Liver (tissue), 9 donors: Measurements from ENCODE around the gene TNFRSF21. TPM values are rescaled to one million over a fixed set of nuclear protein-coding genes. Genes with fewer than 3 reads are reported as not detected.
"Not testable (repeated sequence)": the region's sequence is repeated elsewhere in the genome, so short reads cannot be mapped to it uniquely, and the experiment has no call there.

Experiments used
- DNase-seq: peaks from one replicate; pipeline ENCODE4 v3.0.0-alpha.2; 2017; ENCODE audit warnings: low spot score
- H3K27ac ChIP-seq, 2 donors: one replicate each; pipeline ENCODE4 v1.7.0; 2013; ENCODE audit warnings: inconsistent platforms in 2 of 2, low read length in 2 of 2, control low read depth in 1 of 2, low read depth in 1 of 2, mild to moderate bottlenecking in 1 of 2
- H3K27me3 ChIP-seq, 4 donors: one replicate each; pipeline versions ENCODE4 v1.6.1 to v1.7.0; 2013; ENCODE audit warnings: low read length in 3 of 4, inconsistent platforms in 1 of 4, mild to moderate bottlenecking in 1 of 4, moderate library complexity in 1 of 4; ENCODE audit not compliant: control insufficient read depth in 4 of 4, insufficient read depth in 4 of 4
- H3K36me3 ChIP-seq, 4 donors: one replicate each; pipeline versions ENCODE4 v1.6.1 to v1.7.0; 2013; ENCODE audit warnings: low read length in 3 of 4, mild to moderate bottlenecking in 3 of 4, low read depth in 1 of 4, moderate library complexity in 1 of 4; ENCODE audit not compliant: control insufficient read depth in 4 of 4, insufficient read depth in 3 of 4
- H3K4me1 ChIP-seq, 4 donors: one replicate each; pipeline versions ENCODE4 v1.6.1 to v1.7.0; 2013; ENCODE audit warnings: low read length in 3 of 4, mild to moderate bottlenecking in 3 of 4, moderate library complexity in 1 of 4; ENCODE audit not compliant: control insufficient read depth in 4 of 4, insufficient read depth in 4 of 4
- H3K4me3 ChIP-seq, 3 donors: one replicate each; pipeline versions ENCODE4 v1.6.1 to v1.7.0; 2013; ENCODE audit warnings: low read length in 3 of 3, control low read depth in 1 of 3, low read depth in 1 of 3, mild to moderate bottlenecking in 1 of 3
- H3K9ac ChIP-seq, 2 donors: one replicate each; pipeline ENCODE4 v1.7.0; 2013; ENCODE audit warnings: low read length in 2 of 2, mild to moderate bottlenecking in 2 of 2, moderate library complexity in 2 of 2, control low read depth in 1 of 2, low read depth in 1 of 2
- H3K9me3 ChIP-seq, 4 donors: one replicate each; pipeline versions ENCODE4 v1.6.1 to v1.7.0; 2013; ENCODE audit warnings: low read length in 3 of 4; ENCODE audit not compliant: control insufficient read depth in 4 of 4
- ATF3 ChIP-seq: IDR thresholded peaks from 2 replicates; pipeline ENCODE4 v1.6.1; 2016; ENCODE audit warnings: antibody characterized with exemption
- EGR1 ChIP-seq, 2 donors: IDR thresholded peaks; 2 replicates each; pipeline ENCODE4 v1.6.1; 2016 to 2018; ENCODE audit warnings: antibody characterized with exemption in 2 of 2, low read depth in 2 of 2
- FOXA1 ChIP-seq: IDR thresholded peaks from 2 replicates; pipeline ENCODE4 v1.6.1; 2016; ENCODE audit warnings: antibody characterized with exemption
- FOXA2 ChIP-seq: IDR thresholded peaks from 2 replicates; pipeline ENCODE4 v1.6.1; 2016; ENCODE audit warnings: antibody characterized with exemption
- GABPA ChIP-seq, 2 donors: IDR thresholded peaks in 1 of 2; conservative IDR thresholded peaks in 1 of 2; 2 replicates each; pipeline ENCODE4 v1.6.1; 2016; ENCODE audit warnings: antibody characterized with exemption in 2 of 2, mild to moderate bottlenecking in 1 of 2, moderate library complexity in 1 of 2
- HNF4A ChIP-seq, 2 donors: conservative IDR thresholded peaks; 2 replicates each; pipeline ENCODE4 v1.6.1; 2016; ENCODE audit warnings: antibody characterized with exemption in 2 of 2, mild to moderate bottlenecking in 2 of 2
- HNF4G ChIP-seq: IDR thresholded peaks from 2 replicates; pipeline ENCODE4 v1.6.1; 2016; ENCODE audit warnings: antibody characterized with exemption
- JUND ChIP-seq, 2 donors: IDR thresholded peaks; 2 replicates each; pipeline ENCODE4 v1.6.1; 2016; ENCODE audit warnings: antibody characterized with exemption in 2 of 2
- MAX ChIP-seq: IDR thresholded peaks from 2 replicates; pipeline ENCODE4 v1.6.1; 2016; ENCODE audit warnings: antibody characterized with exemption
- RAD21 ChIP-seq, 2 donors: IDR thresholded peaks; 2 replicates each; pipeline ENCODE4 v1.6.1; 2016; ENCODE audit warnings: antibody characterized with exemption in 2 of 2, mild to moderate bottlenecking in 2 of 2
- REST ChIP-seq: IDR thresholded peaks from 2 replicates; pipeline ENCODE4 v1.6.1; 2016; ENCODE audit warnings: antibody characterized with exemption, mild to moderate bottlenecking
- RXRA ChIP-seq, 2 donors: IDR thresholded peaks; 2 replicates each; pipeline ENCODE4 v1.6.1; 2017 to 2018; ENCODE audit warnings: antibody characterized with exemption in 2 of 2, mild to moderate bottlenecking in 1 of 2
- SP1 ChIP-seq: IDR thresholded peaks from 2 replicates; pipeline ENCODE4 v1.6.1; 2018; ENCODE audit warnings: antibody characterized with exemption, mild to moderate bottlenecking
- TAF1 ChIP-seq: conservative IDR thresholded peaks from 2 replicates; pipeline ENCODE4 v1.6.1; 2016; ENCODE audit warnings: antibody characterized with exemption, mild to moderate bottlenecking
- YY1 ChIP-seq: IDR thresholded peaks from 2 replicates; pipeline ENCODE4 v1.6.1; 2016; ENCODE audit warnings: antibody characterized with exemption, mild to moderate bottlenecking
- ZBTB33 ChIP-seq: IDR thresholded peaks from 2 replicates; pipeline ENCODE4 v1.6.1; 2016; ENCODE audit warnings: antibody characterized with exemption
- WGBS: extraction: QIAGEN DNeasy Blood & Tissue Kit; methylation state at CpG from one replicate; pipeline ENCODE4 v1.1.7; 2013; 5-methylcytosine and 5-hydroxymethylcytosine counted together
- polyA plus RNA-seq, 2 donors: library from polyadenylated mRNA; stranded (reverse) in 1 of 2; unstranded in 1 of 2; fragments of 200-250 nt in 1 of 2; fragments of >200 nt in 1 of 2; fragmentation: Nextera tagmentation in 1 of 2; extraction: Ambion mirVana in 1 of 2; gene quantifications; one replicate each; pipeline versions ENCODE4 v1.2.1 to v1.2.3, GENCODE V29; 2013 to 2015
- total RNA-seq, 2 donors: library from RNA; depleted of rRNA; stranded (reverse); fragments of >200 nt; gene quantifications; one replicate each; pipeline ENCODE4 v1.2.3, GENCODE V29; 2014
- donor health status: healthy.
- donor health status: healthy.
- donor health status: healthy.
- donor health status: healthy.
- donor health status: healthy.

The TNFRSF21 gene
- total and polyA plus RNA-seq, 4 donors, result 2.1 to 3.2 (median 2.9) TPM

GRCh38 chr6:47275640-47276039 lies 34.1 kb downstream of the TNFRSF21 start (continued):
- no peak for TF ChIP-seq FOXA1
- no peak for TF ChIP-seq HNF4A (conservative IDR thresholded peaks at IDR 0.05)

- not testable (repeated sequence) for H3K27ac ChIP-seq, H3K9ac ChIP-seq, H3K4me3 ChIP-seq, H3K27me3 ChIP-seq, H3K4me1 ChIP-seq, H3K36me3 ChIP-seq, DNase-seq, H3K9me3 ChIP-seq
- 94% methylated on average over 5 of the region's 5 CpGs for WGBS
These were observed 34.6 kb downstream of the TNFRSF21 start for GRCh38 chr6:47275132-47275531.

- no peak for DNase-seq
- H3K4me1 ChIP-seq, result no peaks in the 10 kb centered on the region
- TF ChIP-seq EGR1 (IDR thresholded peaks at IDR 0.05; ENCODE audit: low read depth in 2 of 2) (no peak), REST (no peak)
These were observed 41.0 kb downstream of the TNFRSF21 start for GRCh38 chr6:47268572-47269187.

GRCh38 chr6:47267301-47267700 lies 42.4 kb downstream of the TNFRSF21 start:
- 95% methylated on average over 6 of the region's 6 CpGs for WGBS
- TF ChIP-seq GABPA (IDR thresholded peaks at IDR 0.05 in 1 of 2, conservative IDR thresholded peaks at IDR 0.05 in 1 of 2), result no peak
- TF ChIP-seq FOXA2, result no peak
- no peak for TF ChIP-seq FOXA1
- no peak for DNase-seq

More at GRCh38 chr6:47268572-47269187, 41.0 kb downstream of the TNFRSF21 start:
- no peaks in the 10 kb centered on the region for H3K9me3 ChIP-seq
- H3K36me3 ChIP-seq, result no peaks in the 10 kb centered on the region
- no peak overlapping the region for H3K4me3 ChIP-seq
- WGBS, result 63% methylated on average over 5 of the region's 5 CpGs
- no peaks in the 10 kb centered on the region for H3K27me3 ChIP-seq
- H3K27ac ChIP-seq, result no peak overlapping the region
- H3K9ac ChIP-seq, result no peak overlapping the region

GRCh38 chr6:47265971-47266370 lies 43.7 kb downstream of the TNFRSF21 start:
- no peaks in the 10 kb centered on the region for H3K36me3 ChIP-seq
- H3K4me1 ChIP-seq, result no peaks in the 10 kb centered on the region
- no peak for DNase-seq
- H3K27ac ChIP-seq, result no peak overlapping the region
- no peak overlapping the region for H3K9ac ChIP-seq
- H3K4me3 ChIP-seq, result no peak overlapping the region
- WGBS, result 76% methylated on average over 2 of the region's 2 CpGs
- H3K27me3 ChIP-seq, result no peaks in the 10 kb centered on the region
- no peaks in the 10 kb centered on the region for H3K9me3 ChIP-seq
- TF ChIP-seq TAF1 (no peak), ZBTB33 (no peak), HNF4G (no peak), ATF3 (no peak), MAX (no peak), GABPA (IDR thresholded peaks at IDR 0.05 in 1 of 2, conservative IDR thresholded peaks at IDR 0.05 in 1 of 2) (no peak), RXRA (IDR thresholded peaks at IDR 0.05) (no peak), YY1 (no peak), HNF4A (conservative IDR thresholded peaks at IDR 0.05) (no peak), SP1 (no peak), RAD21 (IDR thresholded peaks at IDR 0.05) (no peak), FOXA1 (no peak), EGR1 (IDR thresholded peaks at IDR 0.05; ENCODE audit: low read depth in 2 of 2) (no peak), JUND (IDR thresholded peaks at IDR 0.05) (no peak)

More at GRCh38 chr6:47267301-47267700, 42.4 kb downstream of the TNFRSF21 start:
- Histone ChIP-seq H3K9me3 (no peaks in the 10 kb centered on the region), H3K36me3 (no peaks in the 10 kb centered on the region), H3K9ac (no peak overlapping the region), H3K4me3 (no peak overlapping the region), H3K27me3 (no peaks in the 10 kb centered on the region), H3K4me1 (no peaks in the 10 kb centered on the region), H3K27ac (no peak overlapping the region)
